ENCODE results near the gene DAPL1. TPM values are rescaled to one million over a fixed set of nuclear protein-coding genes. Genes with fewer than 3 reads are reported as not detected.

DAPL1 gene
- not detected for polyA plus RNA-seq

- no peak within 1 kb of the TSS for H3K27ac Mint-ChIP-seq
- no peaks in the 10 kb centered on the region for H3K9me3 Mint-ChIP-seq
- no peaks in the 10 kb centered on the region for H3K36me3 Mint-ChIP-seq
- no peak within 1 kb of the TSS for H3K4me3 Mint-ChIP-seq
- H3K4me1 Mint-ChIP-seq: peaks cover 0 to 3% (median 0%) of the 10 kb centered on the region in 3 donors
- H3K27me3 Mint-ChIP-seq: peaks cover 10% of the 10 kb centered on the region
These were observed at the start of gene DAPL1 for GRCh38 chr2:158795195-158795924. DAPL1 (plus strand) TSS chr2:158795317; CDS start chr2:158795373, 56 bp downstream.

GRCh38 chr2:158745866-158746382, 49.2 kb upstream of the DAPL1 start:
- H3K27ac Mint-ChIP-seq: no peak overlapping the region

GRCh38 chr2:158746488-158746887, 48.6 kb upstream of the DAPL1 start:
- no peaks in the 10 kb centered on the region for H3K4me1 Mint-ChIP-seq
- no peak overlapping the region for H3K4me3 Mint-ChIP-seq
- peaks cover 8% of the 10 kb centered on the region for H3K27me3 Mint-ChIP-seq
- no peaks in the 10 kb centered on the region for H3K9me3 Mint-ChIP-seq
- H3K36me3 Mint-ChIP-seq: no peaks in the 10 kb centered on the region
- no peak overlapping the region for H3K27ac Mint-ChIP-seq

More at GRCh38 chr2:158745866-158746382, 49.2 kb upstream of the DAPL1 start:
- Mint-ChIP-seq H3K36me3 (no peaks in the 10 kb centered on the region), H3K4me3 (no peak overlapping the region), H3K4me1 (no peaks in the 10 kb centered on the region), H3K27me3 (peaks cover 8% of the 10 kb centered on the region), H3K9me3 (no peaks in the 10 kb centered on the region)

GRCh38 chr2:158747281-158747680, 47.8 kb upstream of the DAPL1 start:
- Mint-ChIP-seq H3K9me3 (no peaks in the 10 kb centered on the region), H3K4me3 (no peak overlapping the region), H3K27ac (no peak overlapping the region), H3K36me3 (no peaks in the 10 kb centered on the region), H3K4me1 (no peaks in the 10 kb centered on the region), H3K27me3 (peaks cover 8% of the 10 kb centered on the region)

- Mint-ChIP-seq H3K36me3 (no peaks in the 10 kb centered on the region), H3K27me3 (peaks cover 10% of the 10 kb centered on the region), H3K9me3 (no peaks in the 10 kb centered on the region)
These were observed 46.1 kb upstream of the DAPL1 start for GRCh38 chr2:158748926-158749590.

GRCh38 chr2:158750458-158751125, 44.5 kb upstream of the DAPL1 start:
- H3K9me3 Mint-ChIP-seq: no peaks in the 10 kb centered on the region
- no peaks in the 10 kb centered on the region for H3K4me1 Mint-ChIP-seq
- no peaks in the 10 kb centered on the region for H3K36me3 Mint-ChIP-seq
- H3K27ac Mint-ChIP-seq: no peak overlapping the region
- H3K4me3 Mint-ChIP-seq: no peak overlapping the region
- peaks cover 8% of the 10 kb centered on the region for H3K27me3 Mint-ChIP-seq

More at GRCh38 chr2:158748926-158749590, 46.1 kb upstream of the DAPL1 start:
- H3K4me3 Mint-ChIP-seq: no peak overlapping the region
- H3K4me1 Mint-ChIP-seq: no peaks in the 10 kb centered on the region
- H3K27ac Mint-ChIP-seq: no peak overlapping the region

GRCh38 chr2:158753641-158754611, 41.2 kb upstream of the DAPL1 start:
- Mint-ChIP-seq H3K9me3 (no peaks in the 10 kb centered on the region), H3K36me3 (no peaks in the 10 kb centered on the region), H3K4me3 (no peak overlapping the region), H3K27me3 (peaks cover 3% of the 10 kb centered on the region), H3K27ac (no peak overlapping the region), H3K4me1 (no peaks in the 10 kb centered on the region)

GRCh38 chr2:158755310-158756087, 39.6 kb upstream of the DAPL1 start:
- Mint-ChIP-seq H3K27me3 (peaks cover 3% of the 10 kb centered on the region), H3K36me3 (no peaks in the 10 kb centered on the region), H3K27ac (no peak overlapping the region), H3K9me3 (no peaks in the 10 kb centered on the region), H3K4me3 (no peak overlapping the region), H3K4me1 (no peaks in the 10 kb centered on the region)

GRCh38 chr2:158756331-158756730, 38.8 kb upstream of the DAPL1 start:
- H3K9me3 Mint-ChIP-seq: no peaks in the 10 kb centered on the region

GRCh38 chr2:158756976-158757375, 38.1 kb upstream of the DAPL1 start:
- Mint-ChIP-seq H3K36me3 (no peaks in the 10 kb centered on the region), H3K4me1 (no peaks in the 10 kb centered on the region), H3K27ac (no peak overlapping the region), H3K4me3 (no peak overlapping the region), H3K9me3 (no peaks in the 10 kb centered on the region), H3K27me3 (peaks cover 5% of the 10 kb centered on the region)

More at GRCh38 chr2:158756331-158756730, 38.8 kb upstream of the DAPL1 start:
- Mint-ChIP-seq H3K36me3 (no peaks in the 10 kb centered on the region), H3K4me3 (no peak overlapping the region), H3K27me3 (peaks cover 5% of the 10 kb centered on the region), H3K27ac (no peak overlapping the region), H3K4me1 (no peaks in the 10 kb centered on the region)

GRCh38 chr2:158760887-158761286, 34.2 kb upstream of the DAPL1 start:
- Mint-ChIP-seq H3K4me1 (peaks cover 0 to 1% (median 0%) of the 10 kb centered on the region in 3 donors), H3K27ac (no peak overlapping the region), H3K4me3 (no peak overlapping the region), H3K36me3 (no peaks in the 10 kb centered on the region), H3K27me3 (peaks cover 4% of the 10 kb centered on the region), H3K9me3 (no peaks in the 10 kb centered on the region)

- Mint-ChIP-seq H3K27ac (no peak overlapping the region), H3K4me3 (no peak overlapping the region), H3K9me3 (no peaks in the 10 kb centered on the region), H3K4me1 (peaks cover 0 to 1% (median 0%) of the 10 kb centered on the region in 3 donors), H3K27me3 (peaks cover 4% of the 10 kb centered on the region), H3K36me3 (no peaks in the 10 kb centered on the region)
These were observed 33.5 kb upstream of the DAPL1 start for GRCh38 chr2:158761621-158762020.

GRCh38 chr2:158762336-158762735, 32.8 kb upstream of the DAPL1 start:
- Mint-ChIP-seq H3K27me3 (peaks cover 5% of the 10 kb centered on the region), H3K9me3 (no peaks in the 10 kb centered on the region), H3K4me3 (no peak overlapping the region), H3K4me1 (peaks cover 0 to 1% (median 0%) of the 10 kb centered on the region in 3 donors), H3K27ac (no peak overlapping the region), H3K36me3 (no peaks in the 10 kb centered on the region)

GRCh38 chr2:158766524-158766923, 28.6 kb upstream of the DAPL1 start:
- Mint-ChIP-seq H3K4me3 (no peak overlapping the region), H3K27ac (no peak overlapping the region), H3K4me1 (peaks cover 0 to 1% (median 0%) of the 10 kb centered on the region in 3 donors), H3K27me3 (peaks cover 4% of the 10 kb centered on the region), H3K9me3 (peaks cover 2 to 6% (median 3%) of the 10 kb centered on the region in 3 donors), H3K36me3 (no peaks in the 10 kb centered on the region)
